Kidney glomerular epithelial cell (primary cell): Measurements from ENCODE around the gene MOB3C.

Experiments used
- DNase-seq: peaks from one replicate; lab custom pipeline; 2025; lab: John Stamatoyannopoulos, UW

Gene MOB3C

GRCh38 chr1:46606255-46606965 is 10.2 kb downstream of the MOB3C start:
- DNase-seq = peak; percentile 23

- DNase-seq = no peak
These were observed 11.4 kb downstream of the MOB3C start for GRCh38 chr1:46605232-46605631.

GRCh38 chr1:46603858-46604549 is 12.6 kb downstream of the MOB3C start, which contains the start of gene MKNK1:
Gene MKNK1, minus strand, starts transcription at chr1:46604268. Its CDS starts 20,941 bp downstream, at chr1:46583327.
- DNase-seq = peak; percentile 96

- DNase-seq = no peak
These were observed 13.1 kb downstream of the MOB3C start for GRCh38 chr1:46603481-46603857.

GRCh38 chr1:46601257-46602007 is 15.2 kb downstream of the MOB3C start:
- no peak for DNase-seq

GRCh38 chr1:46599059-46599970 is 17.3 kb downstream of the MOB3C start:
- DNase-seq = no peak

GRCh38 chr1:46596846-46597245 is 19.8 kb downstream of the MOB3C start:
- DNase-seq = no peak

- DNase-seq = no peak
These were observed 20.6 kb downstream of the MOB3C start for GRCh38 chr1:46596036-46596435.

GRCh38 chr1:46595127-46595526 is 21.5 kb downstream of the MOB3C start:
- no peak for DNase-seq

- no peak for DNase-seq
These were observed 22.5 kb downstream of the MOB3C start for GRCh38 chr1:46594063-46594462.

GRCh38 chr1:46592823-46593222 is 23.8 kb downstream of the MOB3C start:
- DNase-seq = no peak

- no peak for DNase-seq
These were observed 27.1 kb downstream of the MOB3C start for GRCh38 chr1:46589529-46589928.

- DNase-seq = no peak
These were observed 29.5 kb downstream of the MOB3C start for GRCh38 chr1:46587069-46587468.

- no peak for DNase-seq
These were observed 31.2 kb downstream of the MOB3C start for GRCh38 chr1:46585312-46585938.

- no peak for DNase-seq
These were observed 33.1 kb downstream of the MOB3C start for GRCh38 chr1:46583494-46583893.

GRCh38 chr1:46582972-46583371 is 33.6 kb downstream of the MOB3C start:
- no peak for DNase-seq

GRCh38 chr1:46581681-46582455 is 34.7 kb downstream of the MOB3C start:
- no peak for DNase-seq

- DNase-seq = no peak
These were observed 36.3 kb downstream of the MOB3C start for GRCh38 chr1:46580140-46580903.

- no peak for DNase-seq
These were observed 38.9 kb downstream of the MOB3C start for GRCh38 chr1:46577671-46578070.

- DNase-seq = no peak
These were observed 40.0 kb downstream of the MOB3C start for GRCh38 chr1:46576596-46576995.
